GM18499 (cell line): Measurements from ENCODE around the gene IFNA4.
"Not testable (repeated sequence)": the region's sequence is repeated elsewhere in the genome, so short reads cannot be mapped to it uniquely, and the experiment has no call there.

Experiments
- ATAC-seq: cut with Tn5 transposase; IDR thresholded peaks from one replicate; pipeline ENCODE4 v1.9.1; 2021; ENCODE audit warnings: moderate number of reproducible peaks; ENCODE audit not compliant: insufficient read depth, unreplicated experiment

Gene IFNA4

DNA sequence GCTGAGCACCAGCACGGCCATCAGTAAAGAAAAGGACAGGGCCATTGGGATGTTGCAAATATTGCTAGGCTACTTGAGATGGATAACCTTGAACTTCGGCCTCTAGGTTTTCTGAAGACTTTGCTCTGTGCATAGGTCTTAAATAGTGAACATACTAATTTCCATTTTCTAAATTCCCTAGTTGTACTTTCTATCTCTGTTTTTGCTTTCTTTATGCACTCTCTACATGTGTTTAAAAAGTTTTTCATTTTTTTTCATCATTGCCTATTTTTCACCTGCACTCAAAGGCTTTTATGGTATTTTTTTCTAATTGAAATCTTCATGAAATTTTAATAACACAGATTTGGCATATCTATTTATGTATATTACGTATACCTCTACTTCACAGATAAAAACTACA is at the start of gene IFNA4:
TSS of gene IFNA4 (minus strand) at position 101 of the 400 bp plus-strand sequence. CDS start at position 45, 56 bp downstream.
- ATAC-seq = not testable (repeated sequence)

DNA sequence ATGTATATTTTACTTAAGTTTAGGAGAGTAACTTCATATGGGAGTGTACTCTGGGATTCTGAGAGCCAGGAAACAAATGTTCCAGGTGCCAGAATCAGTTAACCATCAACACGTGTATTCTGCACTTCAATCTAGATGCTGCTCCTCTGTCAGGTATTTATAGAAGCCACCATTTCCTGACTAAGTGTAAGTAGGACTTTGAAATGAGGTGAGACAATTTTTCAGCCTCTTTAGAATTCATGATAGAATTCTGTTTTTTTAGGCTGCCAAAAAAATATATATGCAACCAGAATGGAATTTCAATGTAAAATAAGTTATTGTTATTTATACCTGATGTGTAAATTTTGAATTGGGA is 49.0 kb upstream of the IFNA4 start:
- not testable (repeated sequence) for ATAC-seq

DNA sequence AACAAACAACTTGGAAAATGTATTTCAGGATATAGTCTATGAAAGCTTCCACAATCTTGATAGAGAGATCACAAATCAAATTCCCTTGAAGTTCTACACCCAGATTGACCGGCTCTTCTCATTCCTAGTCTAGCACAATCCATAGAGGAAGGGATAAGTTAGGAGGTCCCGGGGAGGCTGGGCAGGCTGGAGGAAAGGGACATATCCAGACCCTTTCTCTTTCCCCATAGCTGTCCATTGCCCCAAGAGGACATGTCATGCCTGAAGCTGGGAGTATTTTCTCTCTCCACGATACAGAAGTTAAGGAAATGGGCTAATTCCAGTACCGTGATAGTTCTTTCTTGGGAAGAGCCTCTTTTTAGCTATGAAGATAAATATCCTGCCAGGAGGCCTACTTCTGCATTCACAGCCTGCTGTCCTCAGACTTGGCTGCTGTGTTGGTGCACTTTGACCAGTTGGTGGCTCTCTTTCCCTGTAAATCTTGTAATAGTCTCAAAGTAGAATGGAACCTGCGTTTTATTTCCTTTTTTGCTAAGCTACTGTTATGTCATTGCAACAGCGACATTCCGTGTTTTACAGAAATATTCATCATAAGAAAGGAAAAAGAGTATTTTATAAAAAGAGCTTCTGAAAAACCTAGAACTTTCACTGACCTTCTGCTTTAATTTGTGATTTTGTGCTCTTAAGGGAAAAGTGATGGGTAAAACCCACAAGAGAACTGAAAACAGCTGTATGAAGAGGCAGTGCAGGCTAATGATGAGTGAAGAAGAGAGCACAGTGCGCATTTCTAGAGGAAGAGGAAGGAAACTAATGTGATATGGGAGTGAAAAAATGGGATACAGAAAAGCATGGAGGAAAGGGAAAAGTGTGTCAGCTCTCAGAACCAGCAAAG is 48.3 kb upstream of the IFNA4 start:
- ATAC-seq = peak; percentile 74

DNA sequence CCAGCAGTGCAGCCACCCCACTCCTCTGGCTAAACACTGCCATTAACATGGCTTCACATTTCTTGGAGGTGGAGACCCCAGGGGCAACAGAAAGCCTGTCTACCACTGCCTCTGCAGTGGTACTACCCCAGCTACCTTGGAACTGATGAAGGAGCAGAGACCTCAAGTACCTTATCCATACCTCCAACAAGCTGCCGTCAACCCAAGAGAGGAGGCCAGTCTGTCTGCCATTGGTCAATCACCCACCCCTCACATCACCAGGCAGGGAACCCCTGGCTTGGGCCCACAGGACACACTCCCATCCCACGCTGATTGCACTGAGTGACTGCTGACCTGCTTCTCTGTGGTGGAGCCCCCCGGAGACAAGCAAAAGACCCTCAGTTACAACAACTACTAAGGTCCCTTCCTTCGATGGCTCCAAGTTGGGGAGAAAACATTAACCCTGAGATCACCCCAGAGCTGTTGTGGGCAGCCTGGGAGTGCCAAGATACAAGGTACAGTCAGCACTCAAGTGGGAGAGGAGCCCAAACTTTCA is 46.8 kb upstream of the IFNA4 start:
- no peak for ATAC-seq

DNA sequence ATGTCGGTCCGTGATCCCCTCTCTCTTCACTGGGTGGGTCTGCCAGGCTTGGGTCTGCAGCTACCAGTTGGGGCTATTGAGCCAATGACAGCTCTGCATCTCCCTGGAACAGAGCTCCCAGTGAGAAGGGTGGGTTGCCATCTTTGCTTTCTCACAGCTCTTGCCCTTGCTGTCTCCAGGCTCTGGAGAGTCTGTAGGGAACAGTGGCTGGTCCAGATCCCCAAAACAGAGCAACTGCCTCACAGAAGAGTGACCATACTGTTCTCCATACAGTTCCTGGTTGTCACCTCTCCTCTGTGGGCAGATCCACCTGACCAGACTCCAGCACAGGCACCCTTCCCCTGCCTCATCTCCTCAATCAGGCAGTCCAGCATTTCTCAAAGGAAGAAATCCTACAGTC is 45.9 kb upstream of the IFNA4 start:
- no peak for ATAC-seq

DNA sequence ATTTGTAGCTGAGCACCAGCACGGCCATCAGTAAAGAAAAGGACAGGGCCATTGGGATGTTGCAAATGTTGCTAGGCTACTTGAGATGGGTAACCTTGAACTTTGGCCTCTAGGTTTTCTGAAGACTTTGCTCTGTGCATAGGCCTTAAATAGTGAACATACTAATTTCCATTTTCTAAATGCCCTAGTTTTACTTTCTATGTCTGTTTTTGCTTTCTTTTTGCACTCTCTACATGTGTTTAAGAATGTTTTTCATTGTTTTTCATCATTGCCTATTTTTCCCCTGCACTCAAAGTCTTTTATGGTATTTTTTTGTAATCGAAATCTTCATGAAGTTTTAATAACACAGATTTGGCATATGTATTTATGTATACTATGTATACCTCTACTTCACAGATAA is 40.7 kb upstream of the IFNA4 start, which contains the start of gene IFNA17:
TSS of gene IFNA17 (minus strand) at position 101 of the 400 bp plus-strand sequence. CDS start at position 52, 49 bp downstream.
- no peak for ATAC-seq

DNA sequence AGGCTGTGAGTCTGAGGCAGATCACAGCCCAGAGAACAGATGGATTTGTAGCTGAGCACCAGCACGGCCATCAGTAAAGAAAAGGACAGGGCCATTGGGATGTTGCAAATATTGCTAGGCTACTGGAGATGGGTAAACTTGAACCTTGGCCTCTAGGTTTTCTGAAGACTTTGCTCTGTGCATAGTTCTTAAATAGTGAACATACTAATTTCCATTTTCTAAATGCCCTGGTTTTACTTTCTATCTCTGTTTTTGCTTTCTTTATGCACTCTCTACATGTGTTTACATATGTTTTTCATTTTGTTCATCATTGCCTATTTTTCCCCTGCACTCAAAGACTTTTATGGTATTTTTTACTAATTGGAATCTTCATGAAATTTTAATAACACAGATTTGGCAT is 29.8 kb upstream of the IFNA4 start, which contains the start of gene IFNA16:
TSS of gene IFNA16 (minus strand) at position 101 of the 400 bp plus-strand sequence. CDS start at position 95, 6 bp downstream.
- ATAC-seq = not testable (repeated sequence)

DNA sequence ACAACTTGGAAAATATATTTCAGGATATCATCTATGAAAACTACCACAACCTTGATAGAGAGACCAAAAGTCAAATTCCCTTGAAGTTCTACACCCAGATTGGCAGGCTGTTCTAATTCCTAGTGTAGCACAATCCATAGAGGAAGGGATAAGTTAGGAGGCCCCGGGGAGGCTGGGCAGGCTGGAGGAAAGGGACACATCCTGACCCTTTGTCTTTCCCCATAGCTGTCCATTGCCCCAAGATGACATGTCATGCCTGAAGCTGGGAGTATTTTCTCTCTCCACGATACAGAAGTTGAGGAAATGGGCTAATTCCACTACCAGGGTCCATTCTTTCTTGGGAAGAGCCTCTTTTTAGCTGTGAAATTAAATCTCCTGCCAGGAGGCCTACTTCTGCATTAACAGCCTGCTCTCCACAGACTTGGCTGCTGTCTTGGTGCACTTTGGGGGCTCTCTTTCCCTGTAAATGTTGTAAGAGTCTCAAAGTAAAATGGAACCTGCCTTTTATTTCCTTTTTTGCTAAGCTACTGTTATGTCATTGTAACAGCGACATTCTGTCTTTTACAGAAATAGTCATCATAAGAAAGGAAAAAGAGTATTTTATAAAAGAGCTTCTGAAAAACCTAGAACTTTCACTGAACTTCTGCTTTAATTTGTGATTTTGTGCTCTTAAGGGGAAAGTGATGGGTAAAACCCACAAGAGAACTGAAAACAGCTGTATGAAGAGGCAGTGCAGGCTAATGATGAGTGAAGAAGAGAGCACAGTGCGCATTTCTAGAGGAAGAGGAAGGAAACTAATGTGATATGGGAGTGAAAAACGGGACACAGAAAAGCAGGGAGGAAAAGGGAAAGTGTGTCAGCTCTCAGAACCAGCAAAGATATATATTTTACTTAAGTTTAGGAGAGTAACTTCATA is 26.3 kb upstream of the IFNA4 start:
- ATAC-seq = not testable (repeated sequence)

DNA sequence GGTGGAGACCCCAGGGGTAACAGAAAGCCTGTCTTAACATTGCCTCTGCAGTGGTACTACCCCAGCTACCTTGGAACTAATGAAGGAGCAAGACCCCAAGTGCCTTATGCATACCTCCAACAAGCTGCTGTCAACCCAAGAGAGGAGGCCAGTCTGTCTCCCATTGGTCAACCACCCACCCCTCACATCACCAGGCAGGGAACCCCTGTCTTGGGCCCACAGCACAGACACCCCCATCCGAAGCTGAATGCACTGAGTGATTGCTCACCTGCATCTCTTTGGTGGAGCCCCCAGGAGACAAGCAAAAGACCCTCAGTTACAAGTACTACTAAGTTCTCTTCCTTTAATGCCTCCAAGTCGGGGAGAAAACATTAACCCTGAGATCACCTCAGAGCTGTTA is 24.8 kb upstream of the IFNA4 start:
- not testable (repeated sequence) for ATAC-seq

DNA sequence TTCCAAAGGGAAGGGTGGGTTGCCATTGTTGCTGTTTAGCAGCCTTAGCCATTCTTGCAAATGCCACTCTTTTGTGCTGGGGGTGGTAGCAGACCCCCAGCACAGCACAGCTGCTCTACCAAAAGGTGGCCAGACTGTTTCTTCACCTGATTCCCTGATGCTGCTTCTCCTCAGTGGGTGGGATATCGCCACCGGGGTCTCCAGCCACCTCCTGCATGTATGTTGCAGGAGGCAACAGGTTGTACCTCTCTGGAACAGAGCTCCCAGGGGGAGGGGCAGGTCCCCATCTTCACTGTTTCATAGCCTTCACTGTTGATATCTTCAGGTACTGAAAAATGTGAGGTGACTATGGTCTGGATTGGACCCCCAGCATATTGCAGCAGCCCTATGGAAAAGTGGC is 23.4 kb upstream of the IFNA4 start:
- not testable (repeated sequence) for ATAC-seq

DNA sequence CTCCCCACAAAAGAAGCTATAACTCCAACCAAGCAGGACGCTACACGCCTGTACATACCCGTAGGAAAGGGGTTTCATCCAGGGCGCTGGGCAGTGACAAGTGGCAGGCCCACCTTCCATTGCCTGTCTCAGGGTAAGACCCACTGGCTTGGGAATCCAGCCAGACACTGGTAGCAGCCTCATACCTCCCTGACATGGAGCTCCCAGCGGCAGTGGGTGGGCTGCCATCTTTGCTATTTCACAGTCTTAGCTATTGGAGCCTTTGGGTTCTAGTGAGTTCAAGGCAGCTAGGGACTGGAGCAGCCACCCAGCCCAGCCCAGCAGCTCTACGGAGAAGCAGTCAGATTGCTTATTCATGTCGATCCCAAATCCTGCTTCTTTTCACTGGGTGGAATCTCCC is 22.9 kb upstream of the IFNA4 start:
- ATAC-seq = no peak

DNA sequence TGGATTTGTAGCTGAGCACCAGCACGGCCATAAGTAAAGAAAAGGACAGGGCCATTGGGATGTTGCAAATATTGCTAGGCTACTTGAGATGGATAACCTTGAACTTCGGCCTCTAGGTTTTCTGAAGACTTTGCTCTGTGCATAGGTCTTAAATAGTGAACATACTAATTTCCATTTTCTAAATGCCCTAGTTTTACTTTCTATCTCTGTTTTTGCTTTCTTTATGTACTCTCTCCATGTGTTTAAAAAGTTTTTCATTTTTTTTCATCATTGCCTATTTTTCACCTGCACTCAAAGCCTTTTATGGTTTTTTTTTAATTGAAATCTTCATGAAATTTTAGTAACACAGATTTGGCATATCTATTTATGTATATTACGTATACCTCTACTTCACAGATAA is 19.7 kb upstream of the IFNA4 start, which contains the start of gene IFNA10:
TSS of gene IFNA10 (minus strand) at position 101 of the 400 bp plus-strand sequence. CDS start at position 55, 46 bp downstream.
- ATAC-seq = not testable (repeated sequence)

DNA sequence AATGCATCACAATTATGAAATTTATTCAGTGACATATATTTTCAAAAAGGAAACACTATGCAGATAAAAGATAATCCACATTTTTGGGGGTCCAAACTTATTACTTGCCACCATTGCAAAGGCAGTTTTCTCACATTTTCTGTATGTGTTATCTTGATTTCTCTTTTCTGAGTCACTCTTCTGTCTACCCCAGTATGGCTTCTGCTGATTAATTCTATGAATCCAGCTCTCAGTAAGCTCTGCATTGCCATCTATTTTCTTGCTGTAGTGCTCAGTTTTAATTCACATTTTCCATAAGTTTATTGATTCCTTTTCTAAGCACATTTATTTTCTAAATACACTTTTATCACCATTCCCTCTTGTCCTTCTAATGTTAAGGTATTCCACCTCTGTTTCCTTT is 17.8 kb upstream of the IFNA4 start:
- no peak for ATAC-seq

DNA sequence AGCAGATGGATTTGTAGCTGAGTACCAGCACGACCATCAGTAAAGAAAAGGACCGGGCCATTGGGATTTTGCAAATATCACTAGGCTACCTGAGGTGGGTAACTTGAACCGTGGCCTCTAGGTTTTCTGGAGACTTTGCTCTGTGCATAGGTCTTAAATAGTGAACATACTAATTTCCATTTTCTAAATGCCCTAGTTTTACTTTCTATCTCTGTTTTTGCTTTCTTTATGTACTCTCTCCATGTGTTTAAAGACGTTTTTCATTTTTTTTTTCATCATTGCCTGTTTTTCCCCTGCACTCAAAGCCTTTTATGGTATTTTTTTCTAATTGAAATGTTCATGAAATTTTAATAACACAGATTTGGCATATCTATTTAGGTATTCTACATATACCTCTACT is 14.7 kb upstream of the IFNA4 start, which contains the start of gene IFNA7:
TSS of gene IFNA7 (minus strand) at position 101 of the 400 bp plus-strand sequence. CDS start at position 61, 40 bp downstream.
- ATAC-seq = not testable (repeated sequence)

DNA sequence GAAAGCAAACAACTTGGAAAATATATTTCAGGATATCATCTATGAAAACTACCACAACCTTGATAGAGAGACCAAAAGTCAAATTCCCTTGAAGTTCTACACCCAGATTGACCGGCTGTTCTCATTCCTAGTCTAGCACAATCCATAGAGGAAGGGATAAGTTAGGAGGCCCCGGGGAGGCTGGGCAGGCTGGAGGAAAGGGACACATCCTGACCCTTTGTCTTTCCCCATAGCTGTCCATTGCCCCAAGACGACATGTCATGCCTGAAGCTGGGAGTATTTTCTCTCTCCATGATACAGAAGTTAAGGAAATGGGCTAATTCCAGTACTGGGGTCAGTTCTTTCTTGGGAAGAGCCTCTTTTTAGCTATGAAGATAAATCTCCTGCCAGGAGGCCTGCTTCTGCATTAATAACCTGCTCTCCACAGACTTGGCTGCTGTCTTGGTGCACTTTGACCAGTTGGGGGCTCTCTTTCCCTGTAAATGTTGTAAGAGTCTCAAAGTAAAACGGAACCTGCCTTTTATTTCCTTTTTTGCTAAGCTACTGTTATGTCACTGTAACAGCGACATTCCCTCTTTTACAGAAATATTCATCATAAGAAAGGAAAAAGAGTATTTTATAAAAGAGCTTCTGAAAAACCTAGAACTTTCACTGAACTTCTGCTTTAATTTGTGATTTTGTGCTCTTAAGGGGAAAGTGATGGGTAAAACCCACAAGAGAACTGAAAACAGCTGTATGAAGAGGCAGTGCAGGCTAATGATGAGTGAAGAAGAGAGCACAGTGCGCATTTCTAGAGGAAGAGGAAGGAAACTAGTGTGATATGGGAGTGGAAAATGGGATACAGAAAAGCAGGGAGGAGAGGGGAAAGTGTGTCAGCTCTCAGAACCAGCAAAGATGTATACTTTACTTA is 7.7 kb upstream of the IFNA4 start:
- peak; percentile 88 for ATAC-seq

DNA sequence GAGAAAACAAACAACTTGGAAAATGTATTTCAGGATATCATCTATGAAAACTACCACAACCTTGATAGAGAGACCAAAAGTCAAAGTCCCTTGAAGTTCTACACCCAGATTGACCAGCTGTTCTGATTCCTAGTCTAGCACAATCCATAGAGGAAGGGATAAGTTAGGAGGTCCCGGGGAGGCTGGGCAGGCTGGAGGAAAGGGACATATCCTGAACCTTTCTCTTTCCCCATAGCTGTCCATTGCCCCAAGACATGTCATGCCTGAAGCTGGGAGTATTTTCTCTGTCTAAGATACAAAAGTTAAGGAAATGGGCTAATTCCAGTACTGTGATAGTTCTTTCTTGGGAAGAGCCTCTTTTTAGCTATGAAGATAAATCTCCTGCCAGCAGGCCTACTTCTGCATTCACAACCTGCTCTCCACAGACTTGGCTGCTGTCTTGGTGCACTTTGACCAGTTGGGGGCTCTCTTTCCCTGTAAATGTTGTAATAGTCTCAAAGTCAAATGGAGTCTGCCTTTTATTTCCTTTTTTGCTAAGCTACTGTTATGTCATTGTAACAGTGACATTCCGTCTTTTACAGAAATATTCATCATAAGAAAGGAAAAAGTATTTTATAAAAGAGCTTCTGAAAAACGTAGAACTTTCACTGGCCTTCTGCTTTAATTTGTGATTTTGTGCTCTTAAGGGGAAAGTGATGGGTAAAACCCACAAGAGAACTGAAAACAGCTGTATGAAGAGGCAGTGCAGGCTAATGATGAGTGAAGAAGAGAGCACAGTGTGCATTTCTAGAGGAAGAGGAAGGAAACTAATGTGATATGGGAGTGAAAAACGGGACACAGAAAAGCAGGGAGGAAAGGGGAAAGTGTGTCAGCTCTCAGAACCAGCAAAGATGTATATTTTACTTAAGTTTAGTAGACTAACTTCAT is 4.3 kb downstream of the IFNA4 start:
- peak; percentile 85 for ATAC-seq

DNA sequence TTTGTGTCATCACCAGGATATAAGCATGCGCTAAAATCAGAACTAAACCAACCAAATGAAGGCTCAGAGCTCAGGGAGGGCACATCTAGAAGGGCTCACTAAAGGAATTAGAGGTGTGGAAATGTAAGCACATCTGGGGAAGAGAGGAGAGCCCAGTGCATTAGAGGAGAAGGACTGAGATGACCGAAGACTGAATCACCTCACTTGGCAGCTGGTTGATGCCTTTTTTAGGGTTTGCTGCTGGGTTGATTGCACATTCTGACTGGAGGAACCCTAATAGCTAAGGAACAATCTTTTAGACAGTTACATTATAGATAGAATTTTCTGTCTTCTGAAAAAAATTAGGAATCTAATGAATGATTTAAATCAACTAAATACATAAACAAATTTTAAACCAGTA is 12.7 kb downstream of the IFNA4 start:
- ATAC-seq = no peak

DNA sequence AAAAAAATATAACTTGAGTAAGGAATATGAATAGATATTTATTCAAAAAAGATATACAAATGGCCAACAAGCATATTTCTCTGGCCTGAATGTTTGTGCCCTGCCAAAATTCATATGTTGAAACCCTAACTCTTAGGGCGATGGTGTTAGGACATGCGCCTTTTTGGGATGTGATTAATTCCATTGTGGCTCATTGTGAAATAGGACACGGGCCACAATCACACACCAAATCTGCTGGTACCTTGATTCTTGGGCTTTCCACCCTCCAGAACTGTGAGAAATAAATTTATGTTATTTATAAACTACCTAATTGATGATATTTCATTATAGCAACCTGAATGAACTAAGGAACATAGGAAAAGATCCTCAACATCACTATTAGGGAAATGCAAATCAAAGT is 15.2 kb downstream of the IFNA4 start:
- ATAC-seq = no peak
